A549 (cell line): ENCODE results near the gene CPZ.

Experiments used
- CEBPB ChIP-seq, 2 experiments: fragments of >200 bp in 1 of 2; sonication (Bioruptor Twin) in 1 of 2; formaldehyde crosslinking in 1 of 2; IDR thresholded peaks; 2 replicates each; pipeline ENCODE4 v1.6.1; 2012 to 2016
- TF ChIP-seq, protein P1 (sequence below): fragments of >200 bp; sonication (Bioruptor Twin); formaldehyde crosslinking; IDR thresholded peaks from 3 replicates; pipeline ENCODE4 v1.5.1; 2016

- TF ChIP-seq, protein P1, sequence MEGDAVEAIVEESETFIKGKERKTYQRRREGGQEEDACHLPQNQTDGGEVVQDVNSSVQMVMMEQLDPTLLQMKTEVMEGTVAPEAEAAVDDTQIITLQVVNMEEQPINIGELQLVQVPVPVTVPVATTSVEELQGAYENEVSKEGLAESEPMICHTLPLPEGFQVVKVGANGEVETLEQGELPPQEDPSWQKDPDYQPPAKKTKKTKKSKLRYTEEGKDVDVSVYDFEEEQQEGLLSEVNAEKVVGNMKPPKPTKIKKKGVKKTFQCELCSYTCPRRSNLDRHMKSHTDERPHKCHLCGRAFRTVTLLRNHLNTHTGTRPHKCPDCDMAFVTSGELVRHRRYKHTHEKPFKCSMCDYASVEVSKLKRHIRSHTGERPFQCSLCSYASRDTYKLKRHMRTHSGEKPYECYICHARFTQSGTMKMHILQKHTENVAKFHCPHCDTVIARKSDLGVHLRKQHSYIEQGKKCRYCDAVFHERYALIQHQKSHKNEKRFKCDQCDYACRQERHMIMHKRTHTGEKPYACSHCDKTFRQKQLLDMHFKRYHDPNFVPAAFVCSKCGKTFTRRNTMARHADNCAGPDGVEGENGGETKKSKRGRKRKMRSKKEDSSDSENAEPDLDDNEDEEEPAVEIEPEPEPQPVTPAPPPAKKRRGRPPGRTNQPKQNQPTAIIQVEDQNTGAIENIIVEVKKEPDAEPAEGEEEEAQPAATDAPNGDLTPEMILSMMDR, result no peak
- TF ChIP-seq CEBPB (IDR thresholded peaks at IDR 0.05), result no peak
Observed at GRCh38 chr4:8609824-8610350, 17.3 kb downstream of the CPZ start.
